ENCODE data around the gene YEATS4.

YEATS4 gene

DNA sequence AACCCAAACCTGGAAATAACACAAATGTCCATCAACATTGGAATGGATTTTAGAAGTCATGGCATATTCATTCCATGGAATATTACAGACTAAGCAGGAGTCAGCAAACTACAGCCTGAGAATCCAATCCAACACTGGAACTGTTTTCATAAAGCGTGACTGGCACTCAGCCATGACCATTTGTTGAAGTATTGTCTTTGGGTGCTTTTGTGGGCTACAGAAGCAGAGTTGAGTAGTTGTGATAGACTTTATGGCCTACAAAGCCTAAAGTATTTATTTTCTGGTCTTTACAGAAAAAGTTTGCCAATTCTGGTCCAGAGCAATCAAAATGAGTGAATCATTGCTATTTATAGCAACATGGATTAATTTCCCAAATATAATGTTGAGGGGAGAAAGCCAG lies 76.1 kb downstream of the YEATS4 start:
- TF ChIP-seq, protein P1, sequence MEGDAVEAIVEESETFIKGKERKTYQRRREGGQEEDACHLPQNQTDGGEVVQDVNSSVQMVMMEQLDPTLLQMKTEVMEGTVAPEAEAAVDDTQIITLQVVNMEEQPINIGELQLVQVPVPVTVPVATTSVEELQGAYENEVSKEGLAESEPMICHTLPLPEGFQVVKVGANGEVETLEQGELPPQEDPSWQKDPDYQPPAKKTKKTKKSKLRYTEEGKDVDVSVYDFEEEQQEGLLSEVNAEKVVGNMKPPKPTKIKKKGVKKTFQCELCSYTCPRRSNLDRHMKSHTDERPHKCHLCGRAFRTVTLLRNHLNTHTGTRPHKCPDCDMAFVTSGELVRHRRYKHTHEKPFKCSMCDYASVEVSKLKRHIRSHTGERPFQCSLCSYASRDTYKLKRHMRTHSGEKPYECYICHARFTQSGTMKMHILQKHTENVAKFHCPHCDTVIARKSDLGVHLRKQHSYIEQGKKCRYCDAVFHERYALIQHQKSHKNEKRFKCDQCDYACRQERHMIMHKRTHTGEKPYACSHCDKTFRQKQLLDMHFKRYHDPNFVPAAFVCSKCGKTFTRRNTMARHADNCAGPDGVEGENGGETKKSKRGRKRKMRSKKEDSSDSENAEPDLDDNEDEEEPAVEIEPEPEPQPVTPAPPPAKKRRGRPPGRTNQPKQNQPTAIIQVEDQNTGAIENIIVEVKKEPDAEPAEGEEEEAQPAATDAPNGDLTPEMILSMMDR (IDR thresholded peaks at IDR 0.05), result no peak
- H3K27ac ChIP-seq, result peak overlapping the region; percentile 62 to 63
- intact Hi-C loops (cut with DNase I; ENCODE audit: low total_unique reads), result no loop called here

DNA sequence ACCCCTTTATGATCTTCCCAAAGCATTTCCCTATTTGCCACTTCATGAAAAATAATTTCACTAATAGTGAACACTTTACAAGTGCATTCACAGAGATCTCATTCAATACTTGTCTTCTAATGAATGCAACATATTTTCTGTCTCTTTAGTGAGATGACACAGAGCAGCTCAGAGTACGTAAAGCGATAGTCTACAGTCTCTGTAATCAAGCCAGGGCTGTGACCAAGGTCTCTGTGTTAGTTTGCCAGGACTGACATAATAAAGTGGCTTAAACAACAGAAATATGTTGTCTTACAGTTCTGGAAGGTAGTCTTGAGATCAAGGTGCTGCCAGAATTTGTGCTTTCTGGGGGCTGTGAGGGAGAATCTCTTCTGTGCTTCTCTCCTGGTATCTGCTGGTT lies 77.5 kb downstream of the YEATS4 start:
- TF ChIP-seq, protein P1 (IDR thresholded peaks at IDR 0.05), result no peak
- intact Hi-C loops (cut with DNase I; ENCODE audit: low total_unique reads), result no loop called here
- H3K27me3 ChIP-seq, result no peaks in the 10 kb centered on the region
- H3K36me3 ChIP-seq, result no peaks in the 10 kb centered on the region
- H3K4me3 ChIP-seq, result no peak overlapping the region
- peaks cover 0 to 35% (median 21%) of the 10 kb centered on the region in 4 donors for H3K4me1 ChIP-seq
- no peak for DNase-seq
- H3K27ac ChIP-seq, result peak overlapping the region in 1 of 2 donors; percentile 62
- H3K9me3 ChIP-seq, result no peaks in the 10 kb centered on the region

More for the DNA sequence above, 76.1 kb downstream of the YEATS4 start:
- H3K9me3 ChIP-seq, result no peaks in the 10 kb centered on the region
- no peaks in the 10 kb centered on the region for H3K27me3 ChIP-seq
- H3K4me1 ChIP-seq, result peaks cover 0 to 49% (median 30%) of the 10 kb centered on the region in 4 donors
- H3K36me3 ChIP-seq, result no peaks in the 10 kb centered on the region
- H3K4me3 ChIP-seq, result no peak overlapping the region
- DNase-seq, result no peak

DNA sequence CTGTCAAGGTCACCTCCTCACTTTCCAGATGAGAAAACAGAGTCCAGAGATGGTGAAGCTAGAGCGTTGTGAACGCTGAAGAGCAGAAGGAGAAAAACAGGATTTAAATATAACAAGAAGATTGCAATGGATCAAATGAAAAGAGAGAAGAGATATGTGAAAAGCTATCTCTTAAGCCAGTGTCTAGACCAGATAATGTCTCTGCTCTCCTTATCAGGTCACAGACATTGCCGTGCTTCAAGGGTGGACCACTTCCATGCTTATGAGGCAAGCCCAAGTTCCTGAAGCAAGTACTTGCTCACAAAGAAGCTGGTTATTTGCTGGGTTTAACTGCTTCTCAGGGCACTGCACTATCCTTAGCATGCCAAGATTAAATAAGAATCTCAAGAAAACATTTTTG lies 79.0 kb downstream of the YEATS4 start:
- TF ChIP-seq, protein P1 (IDR thresholded peaks at IDR 0.05), result no peak
- Histone ChIP-seq H3K27ac (no peak overlapping the region), H3K4me1 (peaks cover 0 to 27% (median 18%) of the 10 kb centered on the region in 4 donors), H3K36me3 (no peaks in the 10 kb centered on the region), H3K9me3 (no peaks in the 10 kb centered on the region), H3K27me3 (no peaks in the 10 kb centered on the region), H3K4me3 (no peak overlapping the region)
- no peak for DNase-seq
- intact Hi-C loops (cut with DNase I; ENCODE audit: low total_unique reads), result no loop called here

DNA sequence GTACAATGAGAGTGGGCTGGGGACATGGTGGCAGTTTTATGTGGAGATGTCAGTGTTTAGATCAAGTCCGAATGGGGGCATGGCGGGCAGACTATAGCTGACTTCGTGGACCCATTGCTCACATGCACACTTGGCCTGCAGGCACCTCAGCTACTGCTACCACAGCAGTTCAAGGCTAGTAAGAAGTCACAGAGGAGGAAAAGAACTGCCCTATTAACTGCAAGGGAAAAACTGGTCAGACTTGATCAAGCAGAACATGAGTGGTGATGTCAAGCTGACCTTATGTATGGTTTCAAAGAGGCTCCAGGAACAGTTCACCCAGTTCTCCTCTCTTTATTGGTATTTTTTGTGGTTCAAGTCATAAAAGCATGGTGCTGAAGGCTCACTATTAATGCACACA lies 80.5 kb downstream of the YEATS4 start:
- H3K9me3 ChIP-seq, result no peaks in the 10 kb centered on the region
- intact Hi-C loops (cut with DNase I; ENCODE audit: low total_unique reads), result no loop called here
- TF ChIP-seq, protein P1 (IDR thresholded peaks at IDR 0.05), result no peak
- H3K4me1 ChIP-seq, result peaks cover 0 to 20% (median 15%) of the 10 kb centered on the region in 4 donors
- DNase-seq, result no peak
- H3K4me3 ChIP-seq, result no peak overlapping the region
- H3K27me3 ChIP-seq, result no peaks in the 10 kb centered on the region
- H3K36me3 ChIP-seq, result no peaks in the 10 kb centered on the region
- no peak overlapping the region for H3K27ac ChIP-seq

All from tibial artery (tissue), 4 donors.